Neural crest cell (in vitro differentiated cells): ENCODE measurements around the gene RNF130. TPM values are rescaled to one million over a fixed set of nuclear protein-coding genes. Genes with fewer than 3 reads are reported as not detected.

Source experiments
- DNase-seq: peaks from one replicate; pipeline ENCODE4 v3.0.0; 2021; ENCODE audit warnings: low read depth, mixed read lengths, low spot score
- H3K27ac Mint-ChIP-seq: one replicate; pipeline ENCODE4 v1.8.0; 2021; ENCODE audit warnings: mild to moderate bottlenecking, mixed read lengths; ENCODE audit not compliant: unreplicated experiment
- H3K27me3 Mint-ChIP-seq: 2 replicates; pipeline ENCODE4 v1.8.0; 2021; ENCODE audit warnings: low read depth, mild to moderate bottlenecking, mixed read lengths
- H3K36me3 Mint-ChIP-seq: 2 replicates; pipeline ENCODE4 v1.8.0; 2021; ENCODE audit warnings: low read depth, mild to moderate bottlenecking, mixed read lengths
- H3K4me1 Mint-ChIP-seq: 2 replicates; pipeline ENCODE4 v1.8.0; 2021; ENCODE audit warnings: mixed read lengths
- H3K4me3 Mint-ChIP-seq: one replicate; pipeline ENCODE4 v1.8.0; 2021; ENCODE audit warnings: mild to moderate bottlenecking, mixed read lengths
- H3K9me3 Mint-ChIP-seq: 2 replicates; pipeline ENCODE4 v1.8.0; 2021; ENCODE audit warnings: mixed read lengths
- total RNA-seq: library from RNA; stranded (reverse); gene quantifications from 2 replicates; pipeline ENCODE4 v1.2.1, GENCODE V29; 2021
- TF ChIP-seq, protein P1 (sequence below): fragments of 200-600 bp; sonication (generic); conservative IDR thresholded peaks from 2 replicates; pipeline ENCODE4 v1.5.0; 2021; ENCODE audit warnings: antibody characterized with exemption, mild to moderate bottlenecking

The RNF130 gene
- total RNA-seq, 1 donor from 2014 or later, result 113 TPM

DNA sequence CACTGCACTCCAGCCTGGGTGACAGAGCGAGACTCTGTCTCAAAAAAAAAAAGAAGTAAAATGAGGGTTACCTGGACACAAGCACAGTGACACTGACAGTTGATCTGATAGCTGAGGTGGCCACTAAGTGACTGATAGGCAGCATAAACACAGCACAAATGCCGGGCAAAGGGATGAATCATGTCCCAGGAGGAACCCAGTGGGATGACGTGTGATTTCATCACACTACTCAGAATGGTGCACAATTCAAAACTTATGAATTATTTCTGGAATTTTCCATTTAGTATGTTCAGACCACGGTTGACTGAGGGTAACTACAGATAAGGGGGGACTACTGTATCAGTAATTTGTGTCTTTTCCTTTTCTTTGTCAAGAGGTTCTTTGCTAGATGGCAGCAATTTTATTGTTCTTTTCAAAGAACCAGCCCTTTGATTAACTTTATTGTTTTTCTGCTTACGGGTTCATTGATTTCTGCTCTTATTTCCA lies 34.3 kb upstream of the RNF130 start:
- no peak for DNase-seq
- TF ChIP-seq, protein P1, sequence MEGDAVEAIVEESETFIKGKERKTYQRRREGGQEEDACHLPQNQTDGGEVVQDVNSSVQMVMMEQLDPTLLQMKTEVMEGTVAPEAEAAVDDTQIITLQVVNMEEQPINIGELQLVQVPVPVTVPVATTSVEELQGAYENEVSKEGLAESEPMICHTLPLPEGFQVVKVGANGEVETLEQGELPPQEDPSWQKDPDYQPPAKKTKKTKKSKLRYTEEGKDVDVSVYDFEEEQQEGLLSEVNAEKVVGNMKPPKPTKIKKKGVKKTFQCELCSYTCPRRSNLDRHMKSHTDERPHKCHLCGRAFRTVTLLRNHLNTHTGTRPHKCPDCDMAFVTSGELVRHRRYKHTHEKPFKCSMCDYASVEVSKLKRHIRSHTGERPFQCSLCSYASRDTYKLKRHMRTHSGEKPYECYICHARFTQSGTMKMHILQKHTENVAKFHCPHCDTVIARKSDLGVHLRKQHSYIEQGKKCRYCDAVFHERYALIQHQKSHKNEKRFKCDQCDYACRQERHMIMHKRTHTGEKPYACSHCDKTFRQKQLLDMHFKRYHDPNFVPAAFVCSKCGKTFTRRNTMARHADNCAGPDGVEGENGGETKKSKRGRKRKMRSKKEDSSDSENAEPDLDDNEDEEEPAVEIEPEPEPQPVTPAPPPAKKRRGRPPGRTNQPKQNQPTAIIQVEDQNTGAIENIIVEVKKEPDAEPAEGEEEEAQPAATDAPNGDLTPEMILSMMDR, result no peak
- Mint-ChIP-seq H3K27me3 (no peaks in the 10 kb centered on the region), H3K4me3 (no peak overlapping the region), H3K4me1 (no peaks in the 10 kb centered on the region), H3K36me3 (peaks cover 8% of the 10 kb centered on the region), H3K9me3 (peaks cover 10% of the 10 kb centered on the region), H3K27ac (peak overlapping the region; percentile 6)

DNA sequence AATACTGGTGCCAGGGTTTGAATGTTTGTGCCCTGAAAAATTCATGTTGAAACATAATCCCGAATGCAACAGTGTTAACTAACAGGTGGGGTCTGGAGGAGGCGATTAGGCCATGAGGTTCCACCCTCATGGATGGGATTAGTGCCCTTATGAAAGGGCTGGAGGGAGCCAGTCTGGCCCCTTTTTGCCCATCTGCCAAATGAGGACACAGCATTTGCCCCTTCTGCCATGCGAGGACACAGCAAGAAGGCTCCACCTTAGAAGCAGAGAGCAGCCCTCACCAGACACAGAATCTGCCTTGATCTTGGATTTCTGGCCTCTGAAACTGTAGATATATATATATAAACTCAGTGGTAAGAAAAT lies 32.6 kb upstream of the RNF130 start:
- Mint-ChIP-seq H3K27me3 (no peaks in the 10 kb centered on the region), H3K4me3 (no peak overlapping the region), H3K27ac (no peak overlapping the region), H3K9me3 (peaks cover 10% of the 10 kb centered on the region), H3K36me3 (peaks cover 8% of the 10 kb centered on the region), H3K4me1 (no peaks in the 10 kb centered on the region)
- DNase-seq, result no peak
- TF ChIP-seq, protein P1, result no peak

DNA sequence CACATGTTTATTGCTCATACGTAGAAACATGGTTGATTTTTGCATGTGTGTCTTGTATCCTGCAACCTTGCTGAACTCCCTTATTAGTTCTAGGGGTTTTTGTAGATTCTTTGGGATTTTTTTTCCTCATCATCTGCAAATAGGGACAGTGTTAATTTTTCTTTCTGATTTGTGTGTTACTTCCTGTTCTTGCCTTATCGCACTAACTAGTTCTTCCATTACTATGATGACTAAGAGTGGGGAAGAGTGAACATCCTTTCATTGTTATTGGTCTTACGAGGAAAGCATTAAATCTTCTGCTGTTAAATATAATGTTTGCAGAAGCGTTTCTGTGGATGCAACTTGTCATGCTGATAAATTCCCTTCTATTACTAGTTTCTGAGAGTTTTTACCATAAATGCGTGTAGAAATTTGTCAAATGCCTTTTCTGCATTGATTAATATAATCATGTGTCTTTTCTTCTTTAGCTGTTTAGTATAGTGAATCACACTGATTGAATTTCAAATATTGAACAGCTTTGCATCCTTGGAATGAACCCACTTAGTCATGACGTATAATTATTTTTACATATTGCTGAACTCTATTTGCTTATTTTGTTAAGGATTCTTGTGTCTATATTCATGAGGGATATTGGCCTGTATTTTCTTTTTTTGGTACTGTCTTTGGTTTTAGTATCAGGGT lies 32.1 kb upstream of the RNF130 start:
- H3K4me3 Mint-ChIP-seq, result no peak overlapping the region
- H3K27ac Mint-ChIP-seq, result no peak overlapping the region
- H3K9me3 Mint-ChIP-seq, result peaks cover 10% of the 10 kb centered on the region
- TF ChIP-seq, protein P1, result no peak
- no peaks in the 10 kb centered on the region for H3K4me1 Mint-ChIP-seq
- H3K36me3 Mint-ChIP-seq, result peaks cover 7% of the 10 kb centered on the region
- no peak for DNase-seq
- no peaks in the 10 kb centered on the region for H3K27me3 Mint-ChIP-seq

DNA sequence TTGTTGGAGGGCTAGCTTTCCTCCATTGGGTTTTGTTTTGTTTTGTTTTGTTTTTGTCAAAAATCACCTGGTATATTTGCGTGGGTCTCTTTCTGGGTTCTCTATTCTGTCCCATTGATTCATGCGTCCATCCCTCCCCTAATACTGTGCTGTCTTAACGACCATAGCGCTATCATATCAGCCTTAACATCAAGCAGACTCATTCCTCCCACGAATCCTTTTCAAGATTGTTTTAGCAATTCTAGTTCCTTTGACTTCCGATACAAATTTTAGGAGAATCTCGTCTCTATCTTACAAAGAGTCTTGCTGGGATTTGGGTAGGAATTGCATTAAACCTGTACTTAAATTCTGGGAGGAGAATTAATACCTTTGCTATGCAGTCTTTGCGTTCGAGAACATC lies 31.1 kb upstream of the RNF130 start:
- H3K36me3 Mint-ChIP-seq, result peaks cover 4% of the 10 kb centered on the region
- no peak for DNase-seq
- TF ChIP-seq, protein P1, result no peak
- H3K4me1 Mint-ChIP-seq, result no peaks in the 10 kb centered on the region
- H3K27ac Mint-ChIP-seq, result no peak overlapping the region
- no peak overlapping the region for H3K4me3 Mint-ChIP-seq
- H3K27me3 Mint-ChIP-seq, result no peaks in the 10 kb centered on the region
- H3K9me3 Mint-ChIP-seq, result peaks cover 7% of the 10 kb centered on the region

DNA sequence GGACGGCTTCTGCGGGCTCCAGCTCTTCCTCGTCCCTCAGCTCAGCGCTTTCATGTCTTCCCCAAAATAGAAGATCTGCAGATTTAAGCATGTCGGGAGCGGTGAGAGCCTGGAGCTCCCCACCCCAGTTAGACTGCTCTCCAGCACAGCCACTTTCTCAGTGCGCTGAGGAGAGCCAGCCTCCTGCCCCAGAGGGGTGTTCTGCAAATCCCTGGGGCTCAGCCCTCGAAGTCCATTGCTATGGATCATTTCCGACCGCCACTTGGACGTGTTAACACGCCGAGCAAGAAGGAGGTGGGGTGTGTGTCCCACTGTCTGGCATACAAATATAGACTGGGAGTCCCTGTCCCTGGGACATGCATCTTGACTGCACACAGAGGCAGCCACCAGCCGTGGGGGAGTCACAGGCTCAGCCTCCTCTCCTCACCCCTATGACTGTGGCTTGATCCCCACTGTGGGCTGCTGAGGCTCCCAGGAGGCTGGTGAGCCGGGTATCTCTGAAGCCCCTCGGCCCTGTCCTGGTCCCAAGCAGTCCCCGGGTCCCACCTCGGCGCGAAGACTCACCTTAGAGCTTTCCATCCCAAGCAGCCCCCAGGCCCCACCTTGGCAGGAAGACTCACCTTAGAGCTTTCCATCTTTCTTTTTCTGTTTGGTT lies 30.0 kb upstream of the RNF130 start:
- Mint-ChIP-seq H3K4me3 (no peak overlapping the region), H3K36me3 (peaks cover 3% of the 10 kb centered on the region), H3K27me3 (no peaks in the 10 kb centered on the region), H3K9me3 (peaks cover 5% of the 10 kb centered on the region), H3K4me1 (no peaks in the 10 kb centered on the region), H3K27ac (no peak overlapping the region)
- no peak for DNase-seq
- TF ChIP-seq, protein P1, result no peak
